ENCODE data around the gene MED8.

Gene MED8

DNA sequence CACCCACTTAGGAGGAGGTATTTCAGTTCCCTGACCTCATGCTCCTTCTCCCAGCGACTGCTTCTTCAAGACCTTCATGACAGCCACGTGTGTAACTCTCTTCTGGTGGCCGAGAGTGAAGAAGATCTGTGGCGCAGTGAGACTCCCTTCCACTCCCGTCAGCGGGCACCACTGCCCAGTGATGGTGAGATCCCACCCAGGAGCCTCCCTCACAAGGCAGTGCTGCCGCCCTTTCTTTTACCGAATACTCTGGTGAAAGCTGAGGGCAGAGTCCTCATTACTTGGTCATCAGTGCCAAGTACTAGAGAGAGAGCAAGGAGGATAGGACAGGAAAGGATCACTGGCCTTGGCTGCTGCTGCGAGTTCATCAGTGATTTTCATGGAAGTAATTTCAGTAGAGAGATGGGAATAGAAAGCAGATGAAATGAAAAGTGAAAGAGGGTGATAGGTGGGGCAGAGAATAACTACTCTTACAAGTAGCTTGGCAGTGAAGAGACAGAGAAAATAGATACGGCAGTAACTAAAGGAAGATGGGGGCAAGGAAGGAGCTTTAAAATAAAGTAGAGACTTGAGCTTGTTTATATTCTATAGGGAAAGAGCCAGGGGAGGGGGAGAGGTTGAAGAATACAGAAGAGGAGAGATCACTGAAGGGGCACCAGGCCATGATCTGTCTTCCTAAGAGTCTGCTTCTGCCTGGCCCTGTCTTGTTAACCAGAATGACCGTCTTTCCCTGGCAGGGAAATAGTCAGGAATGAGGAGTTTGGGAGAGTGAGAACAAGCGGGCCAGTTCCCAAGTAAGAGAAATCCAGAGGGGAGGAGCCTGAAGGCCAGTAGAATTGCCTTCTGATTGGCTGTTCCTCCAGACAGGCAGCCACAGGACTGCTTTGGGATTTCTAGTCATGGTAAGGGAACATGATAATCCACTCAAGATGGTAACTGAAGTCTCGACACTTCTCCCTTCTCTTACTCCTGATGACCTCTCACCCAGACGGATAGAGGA is 45.8 kb upstream of the MED8 start:
- no peak for DNase-seq (ENCODE audit: low read depth)
- no peak overlapping the region for H3K4me3 ChIP-seq (ENCODE audit: low read length)
- TF ChIP-seq, protein P1, sequence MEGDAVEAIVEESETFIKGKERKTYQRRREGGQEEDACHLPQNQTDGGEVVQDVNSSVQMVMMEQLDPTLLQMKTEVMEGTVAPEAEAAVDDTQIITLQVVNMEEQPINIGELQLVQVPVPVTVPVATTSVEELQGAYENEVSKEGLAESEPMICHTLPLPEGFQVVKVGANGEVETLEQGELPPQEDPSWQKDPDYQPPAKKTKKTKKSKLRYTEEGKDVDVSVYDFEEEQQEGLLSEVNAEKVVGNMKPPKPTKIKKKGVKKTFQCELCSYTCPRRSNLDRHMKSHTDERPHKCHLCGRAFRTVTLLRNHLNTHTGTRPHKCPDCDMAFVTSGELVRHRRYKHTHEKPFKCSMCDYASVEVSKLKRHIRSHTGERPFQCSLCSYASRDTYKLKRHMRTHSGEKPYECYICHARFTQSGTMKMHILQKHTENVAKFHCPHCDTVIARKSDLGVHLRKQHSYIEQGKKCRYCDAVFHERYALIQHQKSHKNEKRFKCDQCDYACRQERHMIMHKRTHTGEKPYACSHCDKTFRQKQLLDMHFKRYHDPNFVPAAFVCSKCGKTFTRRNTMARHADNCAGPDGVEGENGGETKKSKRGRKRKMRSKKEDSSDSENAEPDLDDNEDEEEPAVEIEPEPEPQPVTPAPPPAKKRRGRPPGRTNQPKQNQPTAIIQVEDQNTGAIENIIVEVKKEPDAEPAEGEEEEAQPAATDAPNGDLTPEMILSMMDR (conservative IDR thresholded peaks at IDR 0.05; ENCODE audit: low read depth, low read length) = no peak

DNA sequence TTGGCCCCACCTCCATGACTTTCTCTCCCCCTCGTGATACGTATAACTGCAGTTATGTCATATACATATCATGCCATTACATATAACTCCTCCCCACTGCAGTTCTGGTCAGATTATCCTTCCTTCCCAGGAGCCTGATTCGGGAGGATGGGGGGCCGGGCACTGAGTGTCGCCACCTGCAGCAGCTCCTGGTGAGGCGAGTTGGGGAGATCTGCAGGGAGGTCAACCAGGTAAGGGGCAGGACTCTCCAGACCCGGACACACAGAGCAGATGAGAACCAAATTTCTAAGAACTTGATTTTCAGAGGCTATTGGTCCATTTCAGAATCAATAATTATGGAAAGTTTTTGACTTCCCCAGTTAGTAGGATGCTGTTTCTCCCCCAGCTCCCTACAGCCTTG is 44.7 kb upstream of the MED8 start:
- no peak for DNase-seq (ENCODE audit: low read depth)

DNA sequence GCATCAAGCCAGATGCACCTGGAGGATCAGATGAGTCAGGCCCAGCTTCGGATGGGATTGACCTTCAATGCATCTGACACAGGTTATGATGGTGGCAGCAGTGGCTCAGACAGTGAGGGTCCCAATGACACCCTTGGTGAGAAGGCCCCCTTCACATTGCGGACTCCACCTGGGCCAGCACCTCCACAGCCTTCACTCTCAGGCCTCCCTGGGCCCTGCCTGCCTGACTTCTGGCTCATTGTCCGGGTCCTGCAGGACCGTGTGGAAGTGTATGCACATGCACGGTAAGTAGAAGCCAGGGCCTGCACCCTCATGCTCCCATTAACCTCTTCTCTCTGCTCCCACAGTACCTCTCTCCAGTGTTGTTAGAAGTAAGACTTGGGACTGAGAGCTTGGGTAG is 43.3 kb upstream of the MED8 start:
- H3K4me3 ChIP-seq (ENCODE audit: low read length) = no peak overlapping the region
- TF ChIP-seq, protein P1 (conservative IDR thresholded peaks at IDR 0.05; ENCODE audit: low read depth, low read length) = no peak
- DNase-seq (ENCODE audit: low read depth) = no peak

More for the DNA sequence above, 44.7 kb upstream of the MED8 start:
- no peak overlapping the region for H3K4me3 ChIP-seq (ENCODE audit: low read length)
- TF ChIP-seq, protein P1 (conservative IDR thresholded peaks at IDR 0.05; ENCODE audit: low read depth, low read length) = no peak

DNA sequence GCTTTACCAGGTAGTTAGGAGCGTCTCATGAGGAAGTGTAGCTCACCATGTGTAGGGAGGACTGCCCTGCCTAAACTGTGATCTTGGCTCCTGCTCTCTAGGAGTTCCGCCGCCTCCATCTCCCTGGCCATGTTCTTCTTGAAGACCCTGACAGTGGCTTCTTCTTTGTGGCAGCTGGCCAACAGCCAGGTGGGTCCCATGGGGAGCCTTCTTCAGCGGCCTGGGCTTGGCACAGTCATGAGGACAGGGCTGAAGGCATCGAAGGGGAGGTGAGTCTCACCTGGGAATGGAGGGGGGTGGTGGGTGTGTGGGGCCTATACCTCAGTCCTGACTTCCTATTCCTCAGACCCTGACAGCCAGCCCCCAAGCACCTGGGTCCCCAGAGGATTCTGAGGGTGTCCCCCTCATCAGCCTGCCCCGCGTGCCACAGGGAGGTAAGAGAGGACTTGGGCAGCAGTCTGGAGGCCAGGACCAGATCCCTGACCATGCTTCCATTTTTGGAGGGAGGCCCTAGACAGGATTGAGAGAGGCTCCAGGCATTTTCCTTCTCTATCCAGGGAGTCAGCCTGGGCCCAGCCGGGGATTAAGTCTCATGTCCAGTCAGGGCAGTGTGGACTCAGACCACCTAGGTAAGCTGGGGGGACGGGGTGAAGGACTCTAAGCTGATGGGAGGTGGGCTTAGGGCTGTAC is 42.7 kb upstream of the MED8 start:
- TF ChIP-seq, protein P1 (conservative IDR thresholded peaks at IDR 0.05; ENCODE audit: low read depth, low read length) = no peak
- H3K4me3 ChIP-seq (ENCODE audit: low read length) = no peak overlapping the region
- DNase-seq (ENCODE audit: low read depth) = no peak

DNA sequence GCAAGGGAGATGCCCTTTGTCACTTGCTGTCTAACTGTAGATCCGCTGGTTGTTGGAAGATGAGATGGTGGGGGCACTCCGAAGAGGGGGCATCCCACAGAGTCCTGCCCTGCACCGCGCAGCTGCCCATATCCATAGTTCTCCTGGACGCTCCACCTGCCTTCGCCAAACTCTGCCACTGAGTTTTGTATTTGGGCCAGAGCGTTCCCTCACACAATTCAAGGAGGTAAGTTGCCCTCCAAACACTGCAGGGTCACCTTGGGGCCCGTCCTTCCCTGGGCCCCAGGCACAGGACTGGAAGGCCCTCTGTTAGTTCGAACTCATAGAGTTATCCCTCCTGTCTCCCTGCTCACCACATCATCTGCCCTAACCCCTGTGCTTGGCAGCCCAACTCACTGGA is 42.1 kb upstream of the MED8 start:
- no peak overlapping the region for H3K4me3 ChIP-seq (ENCODE audit: low read length)
- no peak for DNase-seq (ENCODE audit: low read depth)
- TF ChIP-seq, protein P1 (conservative IDR thresholded peaks at IDR 0.05; ENCODE audit: low read depth, low read length) = no peak

DNA sequence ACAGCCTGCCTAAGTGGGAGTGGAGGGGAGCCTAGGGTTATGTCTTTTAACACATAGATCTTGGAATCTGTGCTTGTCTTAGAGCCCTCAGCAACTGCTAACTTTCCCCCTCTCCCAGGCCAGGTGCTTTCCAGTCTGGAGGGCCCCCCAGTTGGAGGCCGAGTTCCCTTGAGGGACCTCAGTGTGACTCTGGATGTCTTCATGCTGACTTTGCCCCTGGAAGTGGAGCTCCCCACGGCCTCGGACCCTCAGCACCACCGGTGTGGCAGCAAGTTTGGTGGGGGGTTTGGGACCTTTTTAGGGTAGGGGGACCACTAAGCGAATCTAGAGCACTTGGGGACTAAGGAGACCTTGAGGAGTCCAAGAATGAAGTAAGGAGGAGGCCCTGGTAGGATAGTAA is 41.2 kb upstream of the MED8 start:
- TF ChIP-seq, protein P1 (conservative IDR thresholded peaks at IDR 0.05; ENCODE audit: low read depth, low read length) = no peak
- DNase-seq (ENCODE audit: low read depth) = no peak

More for the DNA sequence above, 41.2 kb upstream of the MED8 start:
- H3K4me3 ChIP-seq (ENCODE audit: low read length) = no peak overlapping the region

Data from retinal pigment epithelial cell (primary cell).